ENCODE results near the gene MED9.

The MED9 gene

DNA sequence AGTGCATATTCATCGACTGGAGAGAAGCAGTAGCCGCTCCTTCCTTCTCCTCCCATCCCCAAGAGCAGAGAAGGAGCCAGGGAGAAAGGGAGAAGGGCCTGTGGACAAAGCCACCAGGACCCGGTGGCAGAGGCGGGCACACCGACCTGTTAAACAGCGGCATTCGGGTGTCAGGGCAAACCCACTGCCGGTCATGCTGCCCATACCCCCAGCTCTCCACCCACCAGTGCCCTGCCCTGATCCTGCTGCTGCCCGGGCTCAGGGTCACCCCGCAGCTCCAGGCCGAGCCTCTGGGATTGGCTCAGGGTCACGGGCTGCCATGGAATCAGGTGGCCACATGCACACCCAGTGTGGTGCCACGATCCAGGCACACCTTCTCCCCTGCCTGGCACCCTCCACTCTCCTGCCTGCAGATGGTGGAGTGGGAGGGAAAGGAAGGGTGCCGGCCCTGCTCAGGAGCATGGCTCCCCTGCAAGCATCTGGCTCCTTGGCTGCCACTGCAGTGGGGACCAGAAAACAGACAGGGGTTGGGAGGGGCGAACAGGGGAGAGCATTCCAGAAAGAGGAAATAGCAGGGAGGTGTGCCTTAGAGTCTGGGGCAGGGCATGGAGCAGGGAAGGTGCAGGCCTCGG lies 37.7 kb downstream of the MED9 start:
- no peak overlapping the region for H3K4me3 ChIP-seq (ENCODE audit: low read depth, low read length)
- TF ChIP-seq POLR2A (IDR thresholded peaks at IDR 0.05; ENCODE audit: extremely low read depth, insufficient read length), result no peak
- TF ChIP-seq, protein P1, sequence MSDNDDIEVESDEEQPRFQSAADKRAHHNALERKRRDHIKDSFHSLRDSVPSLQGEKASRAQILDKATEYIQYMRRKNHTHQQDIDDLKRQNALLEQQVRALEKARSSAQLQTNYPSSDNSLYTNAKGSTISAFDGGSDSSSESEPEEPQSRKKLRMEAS (IDR thresholded peaks at IDR 0.05; ENCODE audit: low read depth, low read length), result no peak
- TF ChIP-seq MYC (IDR thresholded peaks at IDR 0.05; ENCODE audit: low read depth, low read length), result no peak
- TF ChIP-seq, protein P2, sequence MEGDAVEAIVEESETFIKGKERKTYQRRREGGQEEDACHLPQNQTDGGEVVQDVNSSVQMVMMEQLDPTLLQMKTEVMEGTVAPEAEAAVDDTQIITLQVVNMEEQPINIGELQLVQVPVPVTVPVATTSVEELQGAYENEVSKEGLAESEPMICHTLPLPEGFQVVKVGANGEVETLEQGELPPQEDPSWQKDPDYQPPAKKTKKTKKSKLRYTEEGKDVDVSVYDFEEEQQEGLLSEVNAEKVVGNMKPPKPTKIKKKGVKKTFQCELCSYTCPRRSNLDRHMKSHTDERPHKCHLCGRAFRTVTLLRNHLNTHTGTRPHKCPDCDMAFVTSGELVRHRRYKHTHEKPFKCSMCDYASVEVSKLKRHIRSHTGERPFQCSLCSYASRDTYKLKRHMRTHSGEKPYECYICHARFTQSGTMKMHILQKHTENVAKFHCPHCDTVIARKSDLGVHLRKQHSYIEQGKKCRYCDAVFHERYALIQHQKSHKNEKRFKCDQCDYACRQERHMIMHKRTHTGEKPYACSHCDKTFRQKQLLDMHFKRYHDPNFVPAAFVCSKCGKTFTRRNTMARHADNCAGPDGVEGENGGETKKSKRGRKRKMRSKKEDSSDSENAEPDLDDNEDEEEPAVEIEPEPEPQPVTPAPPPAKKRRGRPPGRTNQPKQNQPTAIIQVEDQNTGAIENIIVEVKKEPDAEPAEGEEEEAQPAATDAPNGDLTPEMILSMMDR (IDR thresholded peaks at IDR 0.05; ENCODE audit: low read depth, low read length), result no peak
- no peak for DNase-seq (ENCODE audit: low read depth)

DNA sequence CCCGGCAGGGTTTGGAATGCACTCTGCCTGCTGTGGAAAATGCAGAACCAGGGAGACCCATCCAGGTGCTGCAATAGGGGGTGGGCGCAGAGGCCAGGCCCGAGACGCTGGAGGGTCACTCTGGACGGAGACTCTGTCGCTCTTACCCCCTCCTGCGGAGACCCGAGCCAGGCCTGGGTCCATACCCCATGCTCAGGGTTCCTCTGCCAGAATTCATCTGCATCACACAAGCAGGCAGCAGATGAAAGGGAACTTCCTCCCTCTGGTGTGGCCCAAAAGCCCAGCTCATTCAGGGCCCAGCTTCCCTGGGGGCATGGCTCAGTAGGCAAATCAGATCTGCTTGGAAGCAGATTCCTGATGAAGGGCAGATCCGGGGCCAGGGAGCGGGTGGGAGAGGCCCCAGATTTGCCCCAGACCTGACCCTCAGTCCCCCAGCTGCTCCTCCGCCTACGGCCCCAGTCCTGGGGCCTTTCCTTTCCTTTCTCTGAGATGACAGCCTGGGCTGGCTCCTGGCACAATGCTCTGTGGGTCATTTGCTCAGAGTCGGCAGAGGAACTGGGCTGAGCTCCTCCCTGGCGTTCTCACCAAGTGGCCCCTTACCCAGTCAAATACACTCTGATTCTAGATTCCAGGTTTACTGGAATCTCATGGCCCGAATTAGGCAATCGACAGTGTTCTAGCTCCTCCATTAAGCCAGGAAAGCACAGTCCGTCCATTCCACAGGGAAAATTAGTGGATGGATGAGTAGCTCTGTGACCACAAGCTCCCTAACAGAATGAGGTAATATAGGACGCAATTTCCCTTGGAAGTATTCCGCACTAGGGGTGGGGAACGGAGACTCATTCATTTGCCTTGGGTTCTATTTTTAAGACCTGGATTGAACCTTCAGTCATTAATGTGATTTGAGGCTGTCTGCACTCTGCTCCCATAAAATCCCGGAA lies 38.5 kb downstream of the MED9 start:
- no peak for TF ChIP-seq POLR2A (IDR thresholded peaks at IDR 0.05; ENCODE audit: extremely low read depth, insufficient read length)
- TF ChIP-seq, protein P2 (IDR thresholded peaks at IDR 0.05; ENCODE audit: low read depth, low read length), result no peak
- TF ChIP-seq, protein P1 (IDR thresholded peaks at IDR 0.05; ENCODE audit: low read depth, low read length), result no peak
- TF ChIP-seq MYC (IDR thresholded peaks at IDR 0.05; ENCODE audit: low read depth, low read length), result no peak
- no peak overlapping the region for H3K4me3 ChIP-seq (ENCODE audit: low read depth, low read length)
- peak; percentile 44 for DNase-seq (ENCODE audit: low read depth)

DNA sequence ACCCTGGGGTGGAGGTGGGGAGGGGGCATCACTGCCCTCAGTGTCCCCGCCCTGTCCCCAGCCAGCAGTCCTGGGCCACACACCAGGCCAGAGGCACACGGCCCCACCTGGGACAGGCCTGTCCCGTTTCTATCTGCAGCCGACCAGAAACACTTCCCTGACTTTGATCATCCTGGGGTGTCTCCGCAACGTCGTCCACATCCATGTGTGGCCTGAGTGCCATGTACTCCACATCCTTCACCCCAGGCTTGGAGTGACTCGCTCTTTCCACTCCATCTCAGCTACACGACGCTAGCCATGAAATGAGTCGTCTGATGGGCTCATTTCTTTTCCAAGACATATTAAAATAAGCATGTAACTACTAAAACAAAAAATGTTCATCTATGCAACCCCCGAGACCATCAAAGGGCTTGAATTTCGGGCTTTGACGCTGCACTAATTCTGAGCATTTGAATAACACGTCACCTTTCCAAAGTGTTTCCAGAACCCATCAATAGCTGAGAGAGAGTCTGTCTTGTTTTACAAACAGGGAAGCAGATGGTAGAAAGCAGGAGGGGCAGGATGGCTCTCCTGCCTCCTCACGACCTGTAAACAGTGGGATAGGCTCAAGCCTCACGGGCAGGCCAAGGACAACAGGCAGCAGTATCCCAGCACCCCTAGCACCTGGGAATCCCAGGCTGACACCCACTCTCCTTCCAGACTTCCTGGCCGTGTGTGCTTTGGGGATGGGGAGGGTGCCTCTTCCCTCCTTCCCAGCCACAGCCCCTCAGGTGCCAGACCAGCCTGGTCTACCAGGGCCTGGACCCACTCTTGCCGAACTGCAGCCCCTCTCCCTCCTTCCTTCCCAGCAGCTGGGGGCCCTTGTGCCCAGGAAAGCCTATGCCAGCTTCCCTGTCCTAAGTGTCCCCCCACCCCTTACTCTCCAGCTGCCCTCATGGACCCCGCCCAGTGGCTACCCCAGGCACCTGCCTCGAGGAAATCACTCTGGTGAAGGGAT lies 39.4 kb downstream of the MED9 start:
- TF ChIP-seq, protein P1 (IDR thresholded peaks at IDR 0.05; ENCODE audit: low read depth, low read length), result no peak
- no peak for TF ChIP-seq MYC (IDR thresholded peaks at IDR 0.05; ENCODE audit: low read depth, low read length)
- no peak for TF ChIP-seq POLR2A (IDR thresholded peaks at IDR 0.05; ENCODE audit: extremely low read depth, insufficient read length)
- TF ChIP-seq, protein P2 (IDR thresholded peaks at IDR 0.05; ENCODE audit: low read depth, low read length), result no peak
- no peak overlapping the region for H3K4me3 ChIP-seq (ENCODE audit: low read depth, low read length)
- DNase-seq (ENCODE audit: low read depth), result peak; percentile 52

DNA sequence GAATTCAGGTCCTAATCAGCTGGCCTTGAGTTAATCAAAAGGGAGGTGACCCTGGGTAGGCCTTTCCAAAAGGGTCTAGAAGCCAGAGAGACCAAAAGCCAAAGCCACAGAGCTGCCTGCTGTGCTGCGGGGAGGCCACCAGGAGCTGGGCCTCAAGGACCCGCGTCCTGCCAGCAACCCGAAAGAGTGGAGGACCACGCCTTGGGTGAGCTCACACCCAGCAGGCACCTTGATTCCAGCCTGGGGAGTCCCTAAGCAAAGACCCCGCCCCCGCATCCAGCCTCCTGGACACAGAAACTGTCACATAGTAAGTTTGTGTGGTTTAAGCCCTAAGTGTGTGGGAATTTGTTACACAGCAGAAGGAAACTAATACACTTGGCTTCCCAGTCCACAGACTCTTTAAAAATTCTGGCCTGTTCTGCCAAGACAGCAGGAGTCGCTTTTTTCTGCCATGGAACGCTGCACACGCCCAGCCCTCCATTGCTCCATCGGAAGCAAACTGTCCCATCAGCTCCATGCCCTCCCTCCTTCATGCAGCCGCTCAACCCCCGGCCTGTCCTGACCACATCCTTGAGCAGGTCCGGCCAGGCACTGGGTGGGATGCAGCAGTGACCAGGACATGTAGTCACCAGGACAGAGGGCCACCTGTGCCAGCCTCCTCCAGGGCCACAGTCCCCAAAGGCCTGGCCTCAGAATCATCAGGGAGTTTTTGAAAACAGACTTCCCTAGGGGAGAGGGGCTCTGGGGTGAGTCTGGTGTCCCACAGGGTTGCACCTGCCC lies 40.3 kb downstream of the MED9 start:
- TF ChIP-seq MYC (IDR thresholded peaks at IDR 0.05; ENCODE audit: low read depth, low read length), result no peak
- TF ChIP-seq, protein P2 (IDR thresholded peaks at IDR 0.05; ENCODE audit: low read depth, low read length), result no peak
- no peak for TF ChIP-seq POLR2A (IDR thresholded peaks at IDR 0.05; ENCODE audit: extremely low read depth, insufficient read length)
- TF ChIP-seq, protein P1 (IDR thresholded peaks at IDR 0.05; ENCODE audit: low read depth, low read length), result no peak

More for the DNA sequence above, 40.3 kb downstream of the MED9 start:
- DNase-seq (ENCODE audit: low read depth), result peak; percentile 39
- H3K4me3 ChIP-seq (ENCODE audit: low read depth, low read length), result no peak overlapping the region
